Type B pancreatic cell (in vitro differentiated cells): ENCODE data around the gene RHOB. TPM values are rescaled to one million over a fixed set of nuclear protein-coding genes. Genes with fewer than 3 reads are reported as not detected.

ENCODE experiments used
- DNase-seq: peaks from one replicate; pipeline ENCODE4 v3.0.0; 2021; ENCODE audit warnings: mixed read lengths; ENCODE audit not compliant: unreplicated experiment; ENCODE audit errors: extremely low spot score
- H3K27ac Mint-ChIP-seq: 2 replicates; pipeline ENCODE4 v1.8.0; 2021; ENCODE audit warnings: mild to moderate bottlenecking, mixed read lengths
- H3K27me3 Mint-ChIP-seq: 2 replicates; pipeline ENCODE4 v1.8.0; 2021; ENCODE audit warnings: mixed read lengths
- H3K36me3 Mint-ChIP-seq: 2 replicates; pipeline ENCODE4 v1.8.0; 2021; ENCODE audit warnings: mixed read lengths
- H3K4me1 Mint-ChIP-seq: one replicate; pipeline ENCODE4 v1.8.0; 2021; ENCODE audit warnings: mixed read lengths; ENCODE audit not compliant: unreplicated experiment
- H3K4me3 Mint-ChIP-seq: 2 replicates; pipeline ENCODE4 v1.8.0; 2021; ENCODE audit warnings: mild to moderate bottlenecking, mixed read lengths
- H3K9me3 Mint-ChIP-seq: 2 replicates; pipeline ENCODE4 v1.8.0; 2021; ENCODE audit warnings: mixed read lengths
- total RNA-seq: library from RNA; stranded (reverse); gene quantifications from 2 replicates; pipeline ENCODE4 v1.2.1, GENCODE V29; 2021; ENCODE audit warnings: low replicate concordance
- TF ChIP-seq, protein P1 (sequence below): fragments of 200-600 bp; sonication (generic); conservative IDR thresholded peaks from 2 replicates; pipeline ENCODE4 v1.5.0; 2021; ENCODE audit warnings: antibody characterized with exemption, mild to moderate bottlenecking

The RHOB gene
- total RNA-seq, 1 donor from 2014 or later = 82.8 TPM

DNA sequence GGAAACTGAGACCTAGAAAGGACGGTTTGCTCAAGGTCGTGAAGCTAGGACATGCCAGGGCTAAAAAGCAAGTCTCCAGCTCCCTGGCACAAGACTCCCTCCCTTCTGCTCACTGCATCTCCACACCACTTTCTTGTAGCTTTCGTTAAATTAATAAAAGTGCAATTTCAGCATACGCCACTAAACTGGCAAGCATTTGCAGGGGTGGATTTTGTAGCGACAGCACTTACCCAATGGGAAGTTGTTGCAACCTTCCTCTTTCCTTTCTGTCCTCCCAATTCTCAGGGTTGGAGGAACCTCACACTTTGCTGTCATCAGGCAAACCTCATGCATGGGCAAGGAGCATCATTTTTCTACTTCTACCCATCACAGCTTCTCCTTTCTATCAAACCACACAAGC lies 7.4 kb upstream of the RHOB start:
- peaks cover 14% of the 10 kb centered on the region for H3K4me1 Mint-ChIP-seq
- no peaks in the 10 kb centered on the region for H3K36me3 Mint-ChIP-seq
- no peak overlapping the region for H3K27ac Mint-ChIP-seq
- no peak for DNase-seq
- no peaks in the 10 kb centered on the region for H3K9me3 Mint-ChIP-seq
- H3K4me3 Mint-ChIP-seq = no peak overlapping the region
- TF ChIP-seq, protein P1, sequence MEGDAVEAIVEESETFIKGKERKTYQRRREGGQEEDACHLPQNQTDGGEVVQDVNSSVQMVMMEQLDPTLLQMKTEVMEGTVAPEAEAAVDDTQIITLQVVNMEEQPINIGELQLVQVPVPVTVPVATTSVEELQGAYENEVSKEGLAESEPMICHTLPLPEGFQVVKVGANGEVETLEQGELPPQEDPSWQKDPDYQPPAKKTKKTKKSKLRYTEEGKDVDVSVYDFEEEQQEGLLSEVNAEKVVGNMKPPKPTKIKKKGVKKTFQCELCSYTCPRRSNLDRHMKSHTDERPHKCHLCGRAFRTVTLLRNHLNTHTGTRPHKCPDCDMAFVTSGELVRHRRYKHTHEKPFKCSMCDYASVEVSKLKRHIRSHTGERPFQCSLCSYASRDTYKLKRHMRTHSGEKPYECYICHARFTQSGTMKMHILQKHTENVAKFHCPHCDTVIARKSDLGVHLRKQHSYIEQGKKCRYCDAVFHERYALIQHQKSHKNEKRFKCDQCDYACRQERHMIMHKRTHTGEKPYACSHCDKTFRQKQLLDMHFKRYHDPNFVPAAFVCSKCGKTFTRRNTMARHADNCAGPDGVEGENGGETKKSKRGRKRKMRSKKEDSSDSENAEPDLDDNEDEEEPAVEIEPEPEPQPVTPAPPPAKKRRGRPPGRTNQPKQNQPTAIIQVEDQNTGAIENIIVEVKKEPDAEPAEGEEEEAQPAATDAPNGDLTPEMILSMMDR = no peak
- peaks cover 19% of the 10 kb centered on the region for H3K27me3 Mint-ChIP-seq

DNA sequence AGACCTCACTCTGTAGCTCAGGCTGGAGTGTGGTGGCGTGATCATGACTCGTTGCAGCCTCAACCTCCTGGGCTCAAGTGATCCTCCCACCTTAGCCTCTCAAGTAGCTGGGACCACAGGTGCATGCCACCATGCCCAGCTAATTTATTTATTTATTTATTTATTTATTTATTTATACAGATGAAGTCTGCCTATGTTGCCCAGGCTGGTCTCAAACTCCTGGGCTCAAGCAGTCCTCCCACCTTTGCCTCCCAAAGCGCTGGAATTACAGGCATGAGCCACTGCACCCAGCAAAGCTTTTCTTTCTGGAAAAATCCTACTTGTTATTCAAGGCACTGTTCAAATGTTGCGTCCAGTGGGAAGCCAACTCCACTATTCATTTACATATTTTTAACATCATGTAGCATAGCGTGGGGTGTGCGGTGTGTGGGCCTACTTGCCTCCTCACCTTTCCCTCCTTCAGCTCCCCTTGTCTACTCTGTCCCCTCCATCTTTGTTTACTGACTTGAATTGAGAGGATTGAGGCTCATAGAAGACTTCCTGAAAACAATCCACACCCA lies 6.8 kb upstream of the RHOB start:
- no peak for DNase-seq
- Mint-ChIP-seq H3K27ac (no peak overlapping the region), H3K4me3 (no peak overlapping the region), H3K4me1 (peaks cover 15% of the 10 kb centered on the region), H3K9me3 (no peaks in the 10 kb centered on the region), H3K27me3 (peaks cover 16% of the 10 kb centered on the region), H3K36me3 (no peaks in the 10 kb centered on the region)
- TF ChIP-seq, protein P1 = no peak

DNA sequence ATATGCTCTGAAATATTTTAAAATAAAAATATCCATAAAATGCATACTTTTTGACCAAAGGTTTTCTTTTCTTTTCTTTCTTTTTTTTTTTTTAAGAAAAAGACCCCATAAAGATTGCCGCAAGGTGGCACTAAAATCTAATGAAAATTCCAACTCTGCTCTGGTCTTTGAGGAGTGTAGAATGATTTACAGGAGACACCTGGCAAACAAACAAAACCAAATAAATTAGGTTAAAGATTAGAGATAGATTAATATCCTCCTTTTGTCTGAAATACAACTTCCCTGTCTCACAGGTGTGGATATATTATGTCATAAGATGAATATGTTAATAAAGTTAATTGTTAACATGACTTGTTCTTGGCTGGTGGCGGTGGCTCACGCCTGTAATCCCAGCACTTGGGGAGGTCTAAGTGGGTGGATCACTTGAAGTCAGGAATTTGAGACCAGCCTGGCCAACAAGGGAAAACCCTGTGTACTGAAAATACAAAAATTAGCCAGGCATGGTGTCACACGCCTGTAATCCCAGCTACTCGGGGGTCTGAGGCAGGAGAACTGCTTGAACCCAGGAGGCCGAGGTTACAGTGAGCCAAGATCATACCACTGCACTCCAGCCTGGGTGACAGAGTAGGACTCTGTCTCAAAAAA lies 3.5 kb upstream of the RHOB start:
- peak overlapping the region; percentile 66 for H3K27ac Mint-ChIP-seq
- peak overlapping the region; percentile 20 for H3K4me3 Mint-ChIP-seq
- peaks cover 15% of the 10 kb centered on the region for H3K4me1 Mint-ChIP-seq
- peaks cover 12% of the 10 kb centered on the region for H3K27me3 Mint-ChIP-seq
- no peaks in the 10 kb centered on the region for H3K9me3 Mint-ChIP-seq
- TF ChIP-seq, protein P1 = peak; percentile 87
- no peaks in the 10 kb centered on the region for H3K36me3 Mint-ChIP-seq
- no peak for DNase-seq

DNA sequence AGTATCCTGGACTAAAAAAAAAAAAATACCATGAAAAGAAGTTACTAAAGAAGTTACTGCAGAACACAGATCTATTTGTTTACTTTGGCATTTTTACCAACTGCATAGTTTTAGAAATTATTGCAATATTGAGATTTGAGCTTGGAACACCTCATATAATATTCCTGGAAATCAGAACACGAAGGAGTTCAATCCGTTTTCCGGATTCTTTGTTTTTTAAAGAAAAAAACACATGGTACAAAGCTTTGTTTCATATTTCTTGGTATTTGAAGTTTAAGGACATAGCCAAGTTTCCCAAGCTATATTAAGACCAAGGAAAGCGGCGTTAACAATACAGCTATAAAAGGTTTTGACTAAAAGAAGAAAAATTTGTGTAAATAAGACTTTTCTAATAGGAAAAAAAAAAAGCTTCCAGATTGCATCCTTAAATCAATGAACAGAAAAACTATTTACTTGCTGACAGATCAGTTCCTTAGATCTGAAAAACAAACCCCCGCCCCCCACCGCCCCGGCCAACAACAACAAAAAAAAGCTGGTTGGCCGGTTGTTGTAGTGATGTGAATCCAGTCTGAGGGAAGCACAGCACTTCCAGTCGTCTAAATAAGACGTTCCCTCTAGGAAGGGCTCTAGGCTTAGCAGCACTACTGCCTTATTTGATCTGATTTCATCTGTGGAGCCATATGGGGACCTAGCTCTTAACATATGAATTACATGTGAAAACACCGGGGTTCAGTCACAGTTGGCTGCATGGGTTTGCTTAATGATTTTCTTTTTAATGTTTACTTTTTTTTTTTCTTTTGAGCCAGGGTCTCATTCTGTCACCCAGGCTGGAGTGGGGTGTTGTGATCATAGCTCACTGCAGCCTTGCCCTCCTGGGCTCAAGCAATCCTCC lies 2.5 kb upstream of the RHOB start:
- Mint-ChIP-seq H3K4me3 (peak overlapping the region; percentile 36), H3K36me3 (no peaks in the 10 kb centered on the region), H3K27ac (peak overlapping the region; percentile 66), H3K9me3 (no peaks in the 10 kb centered on the region), H3K4me1 (peaks cover 16% of the 10 kb centered on the region), H3K27me3 (peaks cover 11% of the 10 kb centered on the region)
- TF ChIP-seq, protein P1 = no peak
- no peak for DNase-seq

DNA sequence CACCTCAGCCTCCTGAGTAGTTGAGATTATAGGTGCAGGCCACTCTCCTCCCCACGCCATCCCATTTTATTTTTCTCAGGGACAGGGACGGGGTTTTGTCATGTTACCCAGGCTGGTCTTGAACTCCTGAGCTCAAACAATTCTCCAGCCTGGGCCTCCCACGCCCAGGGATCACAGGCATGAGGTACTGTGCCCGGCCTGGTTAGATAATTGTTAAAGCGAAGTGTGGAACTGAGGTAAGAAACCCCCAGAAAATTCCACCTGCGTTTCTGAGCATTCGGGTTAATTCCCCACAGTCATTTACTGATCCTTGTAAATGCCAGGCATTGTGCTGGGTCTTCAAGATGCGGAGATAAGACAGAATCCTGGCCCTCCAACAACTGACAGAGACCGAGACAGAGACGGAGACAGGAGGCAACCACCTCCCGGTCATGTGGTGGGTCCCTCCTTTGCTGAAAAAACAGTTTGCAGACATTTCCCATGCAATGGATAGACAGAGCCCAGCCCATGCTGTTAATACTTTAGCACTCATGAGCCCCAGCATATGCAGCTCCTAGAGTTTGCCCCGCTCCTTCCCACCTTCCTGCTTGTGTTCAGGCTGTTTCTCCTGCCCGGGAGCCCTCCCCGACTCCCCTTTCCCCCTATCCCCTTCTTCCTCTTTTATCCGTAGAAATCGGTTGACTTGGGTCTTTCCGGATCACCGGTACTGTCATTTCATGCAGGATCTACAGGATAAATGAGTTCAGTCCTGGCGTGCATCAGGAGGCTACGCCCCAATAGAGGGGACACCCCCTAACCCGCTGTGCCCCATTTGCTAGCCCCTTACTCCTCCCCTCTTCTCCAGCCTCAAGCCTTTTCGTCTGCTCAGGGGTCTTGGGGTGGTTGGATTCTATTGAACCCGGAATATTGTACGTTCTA lies 1.6 kb upstream of the RHOB start:
- peak overlapping the region; percentile 43 for H3K27ac Mint-ChIP-seq
- no peaks in the 10 kb centered on the region for H3K36me3 Mint-ChIP-seq
- TF ChIP-seq, protein P1 = no peak
- H3K9me3 Mint-ChIP-seq = no peaks in the 10 kb centered on the region
- H3K4me1 Mint-ChIP-seq = peaks cover 24% of the 10 kb centered on the region
- H3K4me3 Mint-ChIP-seq = peak overlapping the region; percentile 45
- DNase-seq = no peak
- peaks cover 7% of the 10 kb centered on the region for H3K27me3 Mint-ChIP-seq
